ENCODE measurements around the gene GPC6. TPM values are rescaled to one million over a fixed set of nuclear protein-coding genes. Genes with fewer than 3 reads are reported as not detected.

GPC6 gene
- total and polyA plus RNA-seq, 2 experiments from 2014 or later, result 14.4 to 20.8 TPM

- no peak overlapping the region for H3K27ac ChIP-seq
- DNase-seq, result no peak
- no peaks in the 10 kb centered on the region for H3K36me3 ChIP-seq (ENCODE audit: low read depth)
- no peaks in the 10 kb centered on the region for H3K9me2 ChIP-seq (ENCODE audit: insufficient read depth)
- no peak overlapping the region for H3K9ac ChIP-seq
- in situ Hi-C loops (cut with MboI), result no loop called here
- TF ChIP-seq EZH2phosphoT487 (IDR thresholded peaks at IDR 0.05; ENCODE audit: insufficient read depth, low read depth), result no peak
- no peak for TF ChIP-seq EZH2 (IDR thresholded peaks at IDR 0.05; ENCODE audit: insufficient read depth, poor library complexity, severe bottlenecking)
- H4K20me1 ChIP-seq (ENCODE audit: insufficient read depth), result no peaks in the 10 kb centered on the region
- no peaks in the 10 kb centered on the region for H3K79me2 ChIP-seq (ENCODE audit: insufficient read depth)
- H3K4me3 ChIP-seq, result no peak overlapping the region
- WGBS, 2 experiments (ENCODE audit: low coverage in 1 of 2, low lambda C conversion rate in 2 of 2, missing lambda C conversion rate in 2 of 2), result 72 to 76% methylated on average over 4 of the region's 4 CpGs
- H3K9me3 ChIP-seq (ENCODE audit: low read depth), result no peaks in the 10 kb centered on the region
- H3F3A ChIP-seq (ENCODE audit: insufficient read depth), result peaks cover 2% of the 10 kb centered on the region; the same call in 1 of the 2 replicates
- no peaks in the 10 kb centered on the region for H3K4me1 ChIP-seq (ENCODE audit: insufficient read depth)
- no peak overlapping the region for H2AFZ ChIP-seq
- H3K27me3 ChIP-seq (replicated peaks; ENCODE audit: insufficient read depth), result no peaks in the 10 kb centered on the region
- H3K4me2 ChIP-seq (ENCODE audit: unreplicated experiment), result no peak overlapping the region
Observed at GRCh38 chr13:93455861-93456260, 229.3 kb downstream of the GPC6 start.

GRCh38 chr13:93460005-93460404 is 233.4 kb downstream of the GPC6 start:
- Histone ChIP-seq H3F3A (ENCODE audit: insufficient read depth) (no peaks in the 10 kb centered on the region), H3K4me2 (ENCODE audit: unreplicated experiment) (no peak overlapping the region), H3K4me1 (ENCODE audit: insufficient read depth) (no peaks in the 10 kb centered on the region), H3K79me2 (ENCODE audit: insufficient read depth) (no peaks in the 10 kb centered on the region), H3K27me3 (replicated peaks; ENCODE audit: insufficient read depth) (no peaks in the 10 kb centered on the region), H3K9ac (no peak overlapping the region), H3K9me3 (ENCODE audit: low read depth) (no peaks in the 10 kb centered on the region), H3K27ac (no peak overlapping the region), H2AFZ (no peak overlapping the region), H3K36me3 (ENCODE audit: low read depth) (no peaks in the 10 kb centered on the region), H4K20me1 (ENCODE audit: insufficient read depth) (no peaks in the 10 kb centered on the region), H3K9me2 (ENCODE audit: insufficient read depth) (no peaks in the 10 kb centered on the region), H3K4me3 (no peak overlapping the region)
- in situ Hi-C loops (cut with MboI), result no loop called here
- no peak for TF ChIP-seq EZH2 (IDR thresholded peaks at IDR 0.05; ENCODE audit: insufficient read depth, poor library complexity, severe bottlenecking)
- no peak for TF ChIP-seq EZH2phosphoT487 (IDR thresholded peaks at IDR 0.05; ENCODE audit: insufficient read depth, low read depth)
- no peak for DNase-seq

GRCh38 chr13:93462151-93462550 is 235.5 kb downstream of the GPC6 start:
- DNase-seq, result no peak
- Histone ChIP-seq H3K79me2 (ENCODE audit: insufficient read depth) (no peaks in the 10 kb centered on the region), H3K36me3 (ENCODE audit: low read depth) (no peaks in the 10 kb centered on the region), H3K4me2 (ENCODE audit: unreplicated experiment) (no peak overlapping the region), H3F3A (ENCODE audit: insufficient read depth) (no peaks in the 10 kb centered on the region), H4K20me1 (ENCODE audit: insufficient read depth) (no peaks in the 10 kb centered on the region), H3K4me3 (no peak overlapping the region), H2AFZ (no peak overlapping the region), H3K9me3 (ENCODE audit: low read depth) (no peaks in the 10 kb centered on the region), H3K27me3 (replicated peaks; ENCODE audit: insufficient read depth) (no peaks in the 10 kb centered on the region), H3K4me1 (ENCODE audit: insufficient read depth) (no peaks in the 10 kb centered on the region), H3K27ac (no peak overlapping the region), H3K9ac (no peak overlapping the region), H3K9me2 (ENCODE audit: insufficient read depth) (no peaks in the 10 kb centered on the region)
- WGBS, 2 experiments (ENCODE audit: low coverage in 1 of 2, low lambda C conversion rate in 2 of 2, missing lambda C conversion rate in 2 of 2), result 59 to 70% methylated on average over 3 of the region's 3 CpGs
- TF ChIP-seq EZH2 (IDR thresholded peaks at IDR 0.05; ENCODE audit: insufficient read depth, poor library complexity, severe bottlenecking) (no peak), EZH2phosphoT487 (IDR thresholded peaks at IDR 0.05; ENCODE audit: insufficient read depth, low read depth) (no peak)
- in situ Hi-C loops (cut with MboI), result no loop called here

- H2AFZ ChIP-seq, result no peak overlapping the region
- no peaks in the 10 kb centered on the region for H4K20me1 ChIP-seq (ENCODE audit: insufficient read depth)
- DNase-seq, result no peak
- H3K79me2 ChIP-seq (ENCODE audit: insufficient read depth), result no peaks in the 10 kb centered on the region
- no peaks in the 10 kb centered on the region for H3K4me1 ChIP-seq (ENCODE audit: insufficient read depth)
- H3K4me3 ChIP-seq, result no peak overlapping the region
- H3K27ac ChIP-seq, result no peak overlapping the region
- 54 to 63% methylated on average over 3 of the region's 3 CpGs for WGBS, 2 experiments (ENCODE audit: low coverage in 1 of 2, low lambda C conversion rate in 2 of 2, missing lambda C conversion rate in 2 of 2)
- no peaks in the 10 kb centered on the region for H3K9me2 ChIP-seq (ENCODE audit: insufficient read depth)
- H3K27me3 ChIP-seq (replicated peaks; ENCODE audit: insufficient read depth), result no peaks in the 10 kb centered on the region
- H3K9ac ChIP-seq, result no peak overlapping the region
- H3F3A ChIP-seq (ENCODE audit: insufficient read depth), result no peaks in the 10 kb centered on the region
- in situ Hi-C loops (cut with MboI), result no loop called here
- TF ChIP-seq EZH2 (IDR thresholded peaks at IDR 0.05; ENCODE audit: insufficient read depth, poor library complexity, severe bottlenecking) (no peak), EZH2phosphoT487 (IDR thresholded peaks at IDR 0.05; ENCODE audit: insufficient read depth, low read depth) (no peak)
- no peak overlapping the region for H3K4me2 ChIP-seq (ENCODE audit: unreplicated experiment)
- no peaks in the 10 kb centered on the region for H3K36me3 ChIP-seq (ENCODE audit: low read depth)
- no peaks in the 10 kb centered on the region for H3K9me3 ChIP-seq (ENCODE audit: low read depth)
Observed at GRCh38 chr13:93466502-93467036, 240.0 kb downstream of the GPC6 start.

GRCh38 chr13:93467175-93467574 is 240.6 kb downstream of the GPC6 start:
- 54 to 59% methylated on average over 2 of the region's 2 CpGs for WGBS, 2 experiments (ENCODE audit: low coverage in 1 of 2, low lambda C conversion rate in 2 of 2, missing lambda C conversion rate in 2 of 2)
- H3K27me3 ChIP-seq (replicated peaks; ENCODE audit: insufficient read depth), result no peaks in the 10 kb centered on the region

More at GRCh38 chr13:93467175-93467574, 240.6 kb downstream of the GPC6 start:
- Histone ChIP-seq H3F3A (ENCODE audit: insufficient read depth) (no peaks in the 10 kb centered on the region), H3K27ac (no peak overlapping the region), H3K4me1 (ENCODE audit: insufficient read depth) (no peaks in the 10 kb centered on the region), H3K36me3 (ENCODE audit: low read depth) (no peaks in the 10 kb centered on the region), H4K20me1 (ENCODE audit: insufficient read depth) (no peaks in the 10 kb centered on the region), H3K4me3 (no peak overlapping the region), H3K9ac (no peak overlapping the region), H3K4me2 (ENCODE audit: unreplicated experiment) (no peak overlapping the region), H3K9me3 (ENCODE audit: low read depth) (no peaks in the 10 kb centered on the region), H3K79me2 (ENCODE audit: insufficient read depth) (no peaks in the 10 kb centered on the region), H3K9me2 (ENCODE audit: insufficient read depth) (no peaks in the 10 kb centered on the region), H2AFZ (no peak overlapping the region)
- in situ Hi-C loops (cut with MboI), result no loop called here
- TF ChIP-seq EZH2 (IDR thresholded peaks at IDR 0.05; ENCODE audit: insufficient read depth, poor library complexity, severe bottlenecking), result no peak
- TF ChIP-seq EZH2phosphoT487 (IDR thresholded peaks at IDR 0.05; ENCODE audit: insufficient read depth, low read depth), result no peak
- DNase-seq, result no peak

All from GM23248 (cell line).